ENCODE data around the gene CXCR6.

The CXCR6 gene

GRCh38 chr3:45943207-45943846 lies at the start of gene CXCR6:
CXCR6 (plus strand) TSS chr3:45943464; CDS start chr3:45946482, 3,018 bp downstream.
- no peak for DNase-seq (ENCODE audit: low read depth)

GRCh38 chr3:45894015-45894414 lies 49.2 kb upstream of the CXCR6 start:
- DNase-seq (ENCODE audit: low read depth), result no peak

GRCh38 chr3:45895686-45896468 lies 47.4 kb upstream of the CXCR6 start:
- DNase-seq (ENCODE audit: low read depth), result no peak

- no peak for DNase-seq (ENCODE audit: low read depth)
Observed at GRCh38 chr3:45896956-45897355, 46.3 kb upstream of the CXCR6 start.

GRCh38 chr3:45904931-45905330 lies 38.3 kb upstream of the CXCR6 start:
- DNase-seq (ENCODE audit: low read depth), result no peak

- DNase-seq (ENCODE audit: low read depth), result no peak
Observed at GRCh38 chr3:45905755-45906154, 37.5 kb upstream of the CXCR6 start.

- no peak for DNase-seq (ENCODE audit: low read depth)
Observed at GRCh38 chr3:45906681-45907407, 36.4 kb upstream of the CXCR6 start.

- DNase-seq (ENCODE audit: low read depth), result no peak
Observed at GRCh38 chr3:45907769-45908705, 35.2 kb upstream of the CXCR6 start.

- no peak for DNase-seq (ENCODE audit: low read depth)
Observed at GRCh38 chr3:45908761-45909160, 34.5 kb upstream of the CXCR6 start.

GRCh38 chr3:45909542-45909941 lies 33.7 kb upstream of the CXCR6 start:
- no peak for DNase-seq (ENCODE audit: low read depth)

- no peak for DNase-seq (ENCODE audit: low read depth)
Observed at GRCh38 chr3:45910892-45911291, 32.4 kb upstream of the CXCR6 start.

- DNase-seq (ENCODE audit: low read depth), result no peak
Observed at GRCh38 chr3:45911511-45912226, 31.6 kb upstream of the CXCR6 start.

- no peak for DNase-seq (ENCODE audit: low read depth)
Observed at GRCh38 chr3:45912435-45912834, 30.8 kb upstream of the CXCR6 start.

- no peak for DNase-seq (ENCODE audit: low read depth)
Observed at GRCh38 chr3:45914362-45915058, 28.8 kb upstream of the CXCR6 start.

- no peak for DNase-seq (ENCODE audit: low read depth)
Observed at GRCh38 chr3:45915059-45915439, 28.2 kb upstream of the CXCR6 start.

- DNase-seq (ENCODE audit: low read depth), result peak; percentile 75
Observed at GRCh38 chr3:45915518-45916231, 27.6 kb upstream of the CXCR6 start.

- no peak for DNase-seq (ENCODE audit: low read depth)
Observed at GRCh38 chr3:45917146-45917898, 25.9 kb upstream of the CXCR6 start.

GRCh38 chr3:45921158-45922038 lies 21.9 kb upstream of the CXCR6 start:
- no peak for DNase-seq (ENCODE audit: low read depth)

Measured in stimulated activated CD8-positive, alpha-beta memory T cell treated with anti-CD3 and anti-CD28 coated beads, Interleukin-4, amount 100 ng/mL, for 24 hours (primary cell).